ENCODE measurements around the gene ASAH2B.
A peak's percentile ranks its signal among the peaks of the same experiment; 100 is the strongest.
"Not testable (repeated sequence)": the region's sequence is repeated elsewhere in the genome, so short reads cannot be mapped to it uniquely, and the experiment has no call there.

The ASAH2B gene

GRCh38 chr10:50739618-50740292, at the start of gene ASAH2B:
Gene ASAH2B, plus strand, starts transcription at chr10:50739936. Its CDS starts 5,195 bp downstream, at chr10:50745131.
- no peak for TF ChIP-seq CTCF (conservative IDR thresholded peaks at IDR 0.05; ENCODE audit: low read depth, low read length)
- Histone ChIP-seq H3K79me2 (ENCODE audit: insufficient read depth, low read depth) (no peaks in the 10 kb centered on the region), H3K27ac (peak within 1 kb of the TSS; percentile 50)

GRCh38 chr10:50697819-50698218, 41.9 kb upstream of the ASAH2B start:
- not testable (repeated sequence) for H3K4me3 ChIP-seq (IDR thresholded peaks at IDR 0.05; ENCODE audit: insufficient read depth, low read depth, low read length); H3K9ac ChIP-seq; H4K20me1 ChIP-seq (ENCODE audit: insufficient read depth); H3K4me2 ChIP-seq; H3K4me1 ChIP-seq (ENCODE audit: low read depth, poor library complexity, severe bottlenecking); H2AFZ ChIP-seq (ENCODE audit: low read depth); H3K79me2 ChIP-seq (ENCODE audit: insufficient read depth, low read depth); H3K27me3 ChIP-seq (ENCODE audit: insufficient read depth, low read depth); H3K27ac ChIP-seq; H3K36me3 ChIP-seq (ENCODE audit: insufficient read depth)

More at GRCh38 chr10:50739618-50740292, at the start of gene ASAH2B:
- peaks cover 6% of the 10 kb centered on the region for H3K4me1 ChIP-seq (ENCODE audit: low read depth, poor library complexity, severe bottlenecking)
- peak within 1 kb of the TSS; percentile 78 for H3K4me2 ChIP-seq
- H4K20me1 ChIP-seq (ENCODE audit: insufficient read depth): no peaks in the 10 kb centered on the region
- peak within 1 kb of the TSS; percentile 97 for H2AFZ ChIP-seq (ENCODE audit: low read depth)
- no peaks in the 10 kb centered on the region for H3K27me3 ChIP-seq (ENCODE audit: insufficient read depth, low read depth)
- peak within 1 kb of the TSS; percentile 70 for H3K9ac ChIP-seq
- H3K36me3 ChIP-seq (ENCODE audit: insufficient read depth): no peaks in the 10 kb centered on the region
- H3K4me3 ChIP-seq (IDR thresholded peaks at IDR 0.05; ENCODE audit: insufficient read depth, low read depth, low read length): no peak within 1 kb of the TSS

GRCh38 chr10:50701947-50702346, 37.8 kb upstream of the ASAH2B start:
- H2AFZ ChIP-seq (ENCODE audit: low read depth); H3K4me1 ChIP-seq (ENCODE audit: low read depth, poor library complexity, severe bottlenecking); H4K20me1 ChIP-seq (ENCODE audit: insufficient read depth); H3K79me2 ChIP-seq (ENCODE audit: insufficient read depth, low read depth); H3K4me3 ChIP-seq (IDR thresholded peaks at IDR 0.05; ENCODE audit: insufficient read depth, low read depth, low read length); H3K27ac ChIP-seq; H3K4me2 ChIP-seq; H3K27me3 ChIP-seq (ENCODE audit: insufficient read depth, low read depth); H3K9ac ChIP-seq; H3K36me3 ChIP-seq (ENCODE audit: insufficient read depth): not testable (repeated sequence)

GRCh38 chr10:50702997-50703396, 36.7 kb upstream of the ASAH2B start:
- H3K4me2 ChIP-seq: not testable (repeated sequence)

GRCh38 chr10:50704436-50705079, 35.2 kb upstream of the ASAH2B start:
- H3K36me3 ChIP-seq (ENCODE audit: insufficient read depth); H2AFZ ChIP-seq (ENCODE audit: low read depth); H3K4me1 ChIP-seq (ENCODE audit: low read depth, poor library complexity, severe bottlenecking); H3K9ac ChIP-seq; H4K20me1 ChIP-seq (ENCODE audit: insufficient read depth); H3K27me3 ChIP-seq (ENCODE audit: insufficient read depth, low read depth); H3K79me2 ChIP-seq (ENCODE audit: insufficient read depth, low read depth); H3K4me2 ChIP-seq; H3K4me3 ChIP-seq (IDR thresholded peaks at IDR 0.05; ENCODE audit: insufficient read depth, low read depth, low read length); H3K27ac ChIP-seq: not testable (repeated sequence)

More at GRCh38 chr10:50702997-50703396, 36.7 kb upstream of the ASAH2B start:
- H2AFZ ChIP-seq (ENCODE audit: low read depth); H3K79me2 ChIP-seq (ENCODE audit: insufficient read depth, low read depth); H3K36me3 ChIP-seq (ENCODE audit: insufficient read depth); H3K4me1 ChIP-seq (ENCODE audit: low read depth, poor library complexity, severe bottlenecking); H3K4me3 ChIP-seq (IDR thresholded peaks at IDR 0.05; ENCODE audit: insufficient read depth, low read depth, low read length); H3K27me3 ChIP-seq (ENCODE audit: insufficient read depth, low read depth); H3K9ac ChIP-seq; H4K20me1 ChIP-seq (ENCODE audit: insufficient read depth); H3K27ac ChIP-seq: not testable (repeated sequence)

- not testable (repeated sequence) for H3K4me1 ChIP-seq (ENCODE audit: low read depth, poor library complexity, severe bottlenecking); H3K27ac ChIP-seq; H3K27me3 ChIP-seq (ENCODE audit: insufficient read depth, low read depth); H3K36me3 ChIP-seq (ENCODE audit: insufficient read depth); H3K79me2 ChIP-seq (ENCODE audit: insufficient read depth, low read depth); H3K4me3 ChIP-seq (IDR thresholded peaks at IDR 0.05; ENCODE audit: insufficient read depth, low read depth, low read length); H3K9ac ChIP-seq; H2AFZ ChIP-seq (ENCODE audit: low read depth); H4K20me1 ChIP-seq (ENCODE audit: insufficient read depth); H3K4me2 ChIP-seq
Measured at GRCh38 chr10:50706006-50706405, 33.7 kb upstream of the ASAH2B start.

GRCh38 chr10:50710241-50710640, 29.5 kb upstream of the ASAH2B start:
- H3K4me2 ChIP-seq; H3K4me3 ChIP-seq (IDR thresholded peaks at IDR 0.05; ENCODE audit: insufficient read depth, low read depth, low read length); H3K9ac ChIP-seq: not testable (repeated sequence)

GRCh38 chr10:50723812-50724211, 15.9 kb upstream of the ASAH2B start:
- H3K36me3 ChIP-seq (ENCODE audit: insufficient read depth); H3K79me2 ChIP-seq (ENCODE audit: insufficient read depth, low read depth); H2AFZ ChIP-seq (ENCODE audit: low read depth); H3K27me3 ChIP-seq (ENCODE audit: insufficient read depth, low read depth); H4K20me1 ChIP-seq (ENCODE audit: insufficient read depth); H3K4me3 ChIP-seq (IDR thresholded peaks at IDR 0.05; ENCODE audit: insufficient read depth, low read depth, low read length): not testable (repeated sequence)
- Histone ChIP-seq H3K4me2 (peak overlapping the region; percentile 89), H3K27ac (peak overlapping the region; percentile 30; the same call in 1 of the 2 replicates), H3K9ac (0 out of 2 replicates have a peak overlapping the region, but pooled peaks have one; percentile 6), H3K4me1 (ENCODE audit: low read depth, poor library complexity, severe bottlenecking) (peaks cover 26% of the 10 kb centered on the region)

More at GRCh38 chr10:50710241-50710640, 29.5 kb upstream of the ASAH2B start:
- not testable (repeated sequence) for H3K27ac ChIP-seq; H3K27me3 ChIP-seq (ENCODE audit: insufficient read depth, low read depth); H3K79me2 ChIP-seq (ENCODE audit: insufficient read depth, low read depth); H3K4me1 ChIP-seq (ENCODE audit: low read depth, poor library complexity, severe bottlenecking); H2AFZ ChIP-seq (ENCODE audit: low read depth); H4K20me1 ChIP-seq (ENCODE audit: insufficient read depth); H3K36me3 ChIP-seq (ENCODE audit: insufficient read depth)

GRCh38 chr10:50728112-50728511, 11.6 kb upstream of the ASAH2B start:
- not testable (repeated sequence) for H3K27ac ChIP-seq; H3K36me3 ChIP-seq (ENCODE audit: insufficient read depth); H2AFZ ChIP-seq (ENCODE audit: low read depth); H3K27me3 ChIP-seq (ENCODE audit: insufficient read depth, low read depth); H3K4me3 ChIP-seq (IDR thresholded peaks at IDR 0.05; ENCODE audit: insufficient read depth, low read depth, low read length); H3K4me2 ChIP-seq; H4K20me1 ChIP-seq (ENCODE audit: insufficient read depth); H3K79me2 ChIP-seq (ENCODE audit: insufficient read depth, low read depth); H3K9ac ChIP-seq
- H3K4me1 ChIP-seq (ENCODE audit: low read depth, poor library complexity, severe bottlenecking): peaks cover 25% of the 10 kb centered on the region

All from KMS-11 (cell line).